Nephron (organoid): ENCODE measurements around the gene EZH1.
A peak's percentile ranks its signal among the peaks of the same experiment; 100 is the strongest.

Experiments
- H3K27ac Mint-ChIP-seq, 3 experiments: 2 replicates each; pipeline ENCODE4 v1.8.0; 2020; ENCODE audit warnings: mixed read lengths in 3 of 3, mild to moderate bottlenecking in 2 of 3, moderate library complexity in 1 of 3
- H3K27me3 Mint-ChIP-seq: 2 replicates; pipeline ENCODE4 v1.8.0; 2021; ENCODE audit warnings: low read depth, mild to moderate bottlenecking, moderate library complexity, mixed read lengths
- H3K36me3 Mint-ChIP-seq: 2 replicates; pipeline ENCODE4 v1.8.0; 2020; ENCODE audit warnings: low read depth, mixed read lengths
- H3K4me1 Mint-ChIP-seq: 2 replicates; pipeline ENCODE4 v1.8.0; 2020; ENCODE audit warnings: mixed read lengths
- H3K4me3 Mint-ChIP-seq, 3 experiments: 2 replicates each; pipeline ENCODE4 v1.8.0; 2020; ENCODE audit warnings: mild to moderate bottlenecking in 3 of 3, mixed read lengths in 3 of 3, moderate library complexity in 2 of 3
- H3K9me3 Mint-ChIP-seq: 2 replicates; pipeline ENCODE4 v1.8.0; 2020; ENCODE audit warnings: mixed read lengths
- TF ChIP-seq, protein P1 (sequence below), 3 experiments: fragments of 200-600 bp; sonication (generic); IDR thresholded peaks; one replicate each; pipeline ENCODE4 v1.5.0; 2021; ENCODE audit warnings: antibody characterized with exemption in 3 of 3; ENCODE audit not compliant: unreplicated experiment in 3 of 3

The EZH1 gene

DNA sequence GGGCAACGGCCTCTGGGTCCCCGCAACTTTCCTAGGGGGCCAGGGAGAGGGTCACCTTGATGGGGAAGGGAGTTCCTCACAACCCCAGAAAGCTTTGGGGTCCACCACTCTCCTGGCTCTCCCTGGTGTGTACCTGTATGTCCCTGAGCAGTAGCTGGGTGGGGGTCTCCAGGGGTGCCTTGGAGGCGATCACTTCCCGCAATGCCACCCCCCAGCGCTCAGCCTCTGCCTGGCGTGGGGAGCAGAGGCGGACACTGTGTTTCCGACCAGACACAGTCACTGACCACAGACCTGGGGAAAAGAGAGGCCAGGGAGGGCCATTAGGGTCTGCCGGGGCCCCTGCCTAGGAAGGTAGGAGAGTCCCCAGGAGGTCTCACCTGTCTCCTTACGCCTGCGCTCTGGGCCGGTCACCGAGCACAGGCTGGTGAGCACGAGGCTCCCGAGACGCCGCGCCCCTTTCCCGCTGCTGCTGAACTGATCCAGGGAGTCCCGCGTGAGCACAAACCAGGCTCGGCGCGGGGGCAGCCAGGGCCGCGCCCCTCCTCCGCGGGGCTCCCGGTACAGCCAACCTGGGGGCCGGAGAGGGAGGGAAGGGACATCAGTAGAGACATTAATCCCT lies 71.5 kb downstream of the EZH1 start:
- H3K27ac Mint-ChIP-seq, result no peak overlapping the region
- no peak overlapping the region for H3K4me3 Mint-ChIP-seq
- peaks cover 22% of the 10 kb centered on the region for H3K36me3 Mint-ChIP-seq
- TF ChIP-seq, protein P1, sequence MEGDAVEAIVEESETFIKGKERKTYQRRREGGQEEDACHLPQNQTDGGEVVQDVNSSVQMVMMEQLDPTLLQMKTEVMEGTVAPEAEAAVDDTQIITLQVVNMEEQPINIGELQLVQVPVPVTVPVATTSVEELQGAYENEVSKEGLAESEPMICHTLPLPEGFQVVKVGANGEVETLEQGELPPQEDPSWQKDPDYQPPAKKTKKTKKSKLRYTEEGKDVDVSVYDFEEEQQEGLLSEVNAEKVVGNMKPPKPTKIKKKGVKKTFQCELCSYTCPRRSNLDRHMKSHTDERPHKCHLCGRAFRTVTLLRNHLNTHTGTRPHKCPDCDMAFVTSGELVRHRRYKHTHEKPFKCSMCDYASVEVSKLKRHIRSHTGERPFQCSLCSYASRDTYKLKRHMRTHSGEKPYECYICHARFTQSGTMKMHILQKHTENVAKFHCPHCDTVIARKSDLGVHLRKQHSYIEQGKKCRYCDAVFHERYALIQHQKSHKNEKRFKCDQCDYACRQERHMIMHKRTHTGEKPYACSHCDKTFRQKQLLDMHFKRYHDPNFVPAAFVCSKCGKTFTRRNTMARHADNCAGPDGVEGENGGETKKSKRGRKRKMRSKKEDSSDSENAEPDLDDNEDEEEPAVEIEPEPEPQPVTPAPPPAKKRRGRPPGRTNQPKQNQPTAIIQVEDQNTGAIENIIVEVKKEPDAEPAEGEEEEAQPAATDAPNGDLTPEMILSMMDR (IDR thresholded peaks at IDR 0.05; ENCODE audit: unreplicated experiment in 3 of 3), result no peak
- H3K4me1 Mint-ChIP-seq, result peaks cover 36% of the 10 kb centered on the region
- H3K27me3 Mint-ChIP-seq, result peaks cover 12% of the 10 kb centered on the region
- no peaks in the 10 kb centered on the region for H3K9me3 Mint-ChIP-seq

DNA sequence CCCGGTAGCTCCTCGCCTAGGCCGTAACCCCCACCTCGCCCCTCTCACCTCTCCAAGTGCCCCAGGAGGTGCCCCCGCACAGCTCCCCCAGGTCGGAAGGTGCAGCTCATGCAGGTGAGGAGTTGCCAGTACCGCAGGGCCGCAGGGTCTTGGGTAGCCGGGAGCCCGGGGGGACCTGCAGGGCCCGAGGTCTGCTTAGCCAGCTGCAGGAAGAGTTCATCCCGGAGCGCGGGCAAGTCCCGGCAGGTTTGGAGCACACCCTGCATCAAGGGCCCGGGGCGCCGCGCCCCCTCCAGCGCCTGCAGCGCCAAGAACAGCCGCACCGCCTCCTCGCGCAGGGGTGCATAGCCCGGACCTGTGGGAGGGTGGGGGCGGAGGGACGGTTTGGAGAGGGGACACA lies 72.8 kb downstream of the EZH1 start:
- Mint-ChIP-seq H3K36me3 (peaks cover 30% of the 10 kb centered on the region), H3K27ac (peak overlapping the region in 1 of 3 experiments; percentile 45), H3K4me3 (peak overlapping the region; percentile 10 to 32 (median 20)), H3K27me3 (peaks cover 12% of the 10 kb centered on the region), H3K4me1 (peaks cover 28% of the 10 kb centered on the region), H3K9me3 (no peaks in the 10 kb centered on the region)
- TF ChIP-seq, protein P1 (IDR thresholded peaks at IDR 0.05; ENCODE audit: unreplicated experiment in 3 of 3), result no peak

DNA sequence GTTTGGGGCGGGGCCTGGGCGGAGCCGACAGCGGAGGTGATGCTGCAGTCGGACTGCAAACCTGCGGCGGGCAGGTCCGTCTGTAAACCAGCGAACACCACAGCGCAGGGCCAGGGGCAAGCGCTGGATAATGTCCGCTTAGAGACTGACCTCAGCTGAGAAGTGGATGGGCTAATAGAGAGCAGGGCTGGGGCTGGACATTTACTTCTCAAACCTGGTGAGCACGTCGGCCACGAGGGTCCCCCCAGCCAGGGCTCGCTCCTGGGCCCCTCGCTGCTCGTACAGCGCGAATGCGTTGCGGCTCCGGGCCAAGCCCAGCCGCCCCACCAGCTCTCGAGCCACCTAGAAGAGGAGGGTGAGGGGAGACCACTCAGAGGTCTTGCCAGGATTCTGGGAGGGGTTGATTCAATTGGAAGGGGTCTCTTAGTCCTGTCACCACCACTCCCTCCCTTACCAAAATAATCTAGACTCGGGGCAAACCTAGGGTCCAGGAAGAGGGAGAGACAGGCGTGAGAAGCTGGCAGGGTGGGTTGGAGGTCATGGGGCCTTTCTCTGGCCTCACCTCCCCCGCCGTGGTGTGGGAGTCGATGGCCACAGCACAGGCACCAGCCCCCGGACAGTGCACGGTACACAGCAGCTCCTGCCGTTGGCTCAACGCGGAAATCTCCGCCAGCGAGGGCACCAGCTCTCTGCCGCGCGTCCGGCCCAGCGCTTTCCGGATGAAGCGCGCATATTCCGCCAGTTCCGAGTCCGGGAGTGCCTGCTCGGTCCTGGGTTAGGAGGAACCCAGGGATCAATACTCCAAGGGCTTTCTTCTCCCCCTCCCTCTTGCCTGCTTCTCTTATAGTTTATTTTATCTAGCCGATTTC lies 73.8 kb downstream of the EZH1 start:
- Mint-ChIP-seq H3K4me3 (peak overlapping the region; percentile 10 to 52 (median 32)), H3K9me3 (no peaks in the 10 kb centered on the region), H3K27ac (peak overlapping the region in 1 of 3 experiments; percentile 45), H3K4me1 (peaks cover 28% of the 10 kb centered on the region), H3K27me3 (peaks cover 12% of the 10 kb centered on the region), H3K36me3 (peaks cover 38% of the 10 kb centered on the region)
- TF ChIP-seq, protein P1 (IDR thresholded peaks at IDR 0.05; ENCODE audit: unreplicated experiment in 3 of 3), result no peak

DNA sequence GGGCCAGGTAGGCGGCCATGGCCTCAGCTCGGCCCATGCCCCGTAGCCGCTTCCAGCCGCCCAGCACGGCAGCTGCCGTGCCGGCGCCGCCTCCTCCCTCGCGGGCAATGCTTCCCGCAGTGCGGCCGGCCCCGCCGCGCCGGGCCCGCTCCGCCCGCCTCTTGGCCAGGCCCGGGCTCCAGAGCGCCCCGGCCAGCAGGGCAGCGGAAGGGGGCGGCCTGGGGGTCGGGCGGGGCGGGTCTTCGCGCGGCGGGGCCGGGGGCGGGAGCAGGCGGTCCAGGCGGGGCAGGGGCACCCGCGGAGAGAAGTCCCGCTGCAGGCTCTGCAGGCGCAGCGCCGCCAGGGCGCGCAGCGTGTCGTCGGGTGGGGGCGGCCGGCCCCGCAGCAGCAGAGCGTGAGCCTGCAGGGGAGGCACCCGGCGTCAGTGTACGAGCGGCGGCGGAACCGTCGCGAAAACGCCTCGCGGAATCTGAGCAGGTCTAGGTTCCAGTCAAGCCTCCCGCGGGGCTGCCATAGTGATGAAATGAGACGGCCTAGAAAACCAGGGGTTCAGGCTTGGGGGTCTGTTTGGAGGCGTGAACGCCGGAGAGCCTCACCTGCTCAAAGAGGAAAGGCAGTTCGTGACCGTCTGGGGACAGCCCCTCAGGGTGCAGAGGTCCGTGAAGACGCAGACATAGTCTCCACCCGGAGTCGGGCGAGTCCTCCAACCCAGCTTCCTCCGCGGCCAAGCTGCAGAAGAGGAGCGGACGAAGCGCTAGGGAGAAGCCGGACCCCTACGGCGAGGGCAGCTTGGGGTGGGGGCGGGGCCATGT lies 74.7 kb downstream of the EZH1 start:
- Mint-ChIP-seq H3K27ac (no peak overlapping the region), H3K4me1 (peaks cover 28% of the 10 kb centered on the region), H3K27me3 (peaks cover 12% of the 10 kb centered on the region), H3K36me3 (peaks cover 46% of the 10 kb centered on the region), H3K9me3 (no peaks in the 10 kb centered on the region), H3K4me3 (peak overlapping the region in 2 of 3 experiments; percentile 28 to 52)
- TF ChIP-seq, protein P1 (IDR thresholded peaks at IDR 0.05; ENCODE audit: unreplicated experiment in 3 of 3), result no peak

DNA sequence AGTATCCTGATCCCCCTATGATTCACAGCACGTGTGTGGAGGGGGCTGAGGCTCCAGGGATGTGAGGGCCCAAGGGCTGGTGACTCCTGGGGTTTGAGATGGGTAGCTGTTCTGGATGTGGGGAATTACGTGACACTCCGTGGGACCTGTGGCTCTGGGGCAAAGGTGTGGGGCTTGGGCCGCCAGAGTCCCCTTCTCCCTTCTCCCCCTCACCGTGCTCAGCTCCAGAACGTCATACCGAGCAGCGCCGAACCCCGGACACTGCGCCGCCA lies 75.2 kb downstream of the EZH1 start:
- H3K27me3 Mint-ChIP-seq, result peaks cover 12% of the 10 kb centered on the region
- H3K9me3 Mint-ChIP-seq, result no peaks in the 10 kb centered on the region
- H3K4me1 Mint-ChIP-seq, result peaks cover 24% of the 10 kb centered on the region
- peak overlapping the region in 1 of 3 experiments; percentile 6 for H3K27ac Mint-ChIP-seq
- TF ChIP-seq, protein P1 (IDR thresholded peaks at IDR 0.05; ENCODE audit: unreplicated experiment in 3 of 3), result no peak
- peak overlapping the region in 2 of 3 experiments; percentile 18 to 46 for H3K4me3 Mint-ChIP-seq
- H3K36me3 Mint-ChIP-seq, result peaks cover 47% of the 10 kb centered on the region
